ENCODE measurements around the gene UNG.
"Not testable (repeated sequence)": the region's sequence is repeated elsewhere in the genome, so short reads cannot be mapped to it uniquely, and the experiment has no call there.

UNG gene

DNA sequence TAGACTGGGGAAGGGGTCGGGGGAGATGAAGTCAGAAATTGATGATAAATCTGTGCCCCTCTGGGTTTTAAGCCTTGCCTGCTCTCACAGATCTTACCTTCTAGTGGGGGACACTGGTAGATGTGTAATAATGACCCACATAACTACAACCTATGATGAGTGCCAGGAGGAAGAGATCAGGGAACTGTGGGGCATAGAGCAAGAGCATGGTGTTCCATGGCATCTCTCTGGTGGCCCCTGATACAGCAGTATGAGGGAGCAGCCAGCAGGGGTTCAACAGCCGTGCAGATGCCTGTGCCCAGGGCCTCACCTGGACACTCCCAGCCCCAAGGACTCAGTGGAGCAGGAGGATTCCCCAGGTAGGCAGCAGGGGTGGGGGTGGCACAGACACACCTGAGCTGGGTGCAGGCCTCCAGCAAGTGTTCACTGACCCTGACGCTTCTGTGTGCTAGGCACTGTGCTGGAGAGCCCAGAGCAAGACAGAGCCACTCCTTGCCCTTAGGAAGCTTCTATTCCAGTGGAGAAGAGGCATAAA lies 24.0 kb downstream of the UNG start:
- no peak for DNase-seq (ENCODE audit: low read depth in 2 of 2)

GRCh38 chr12:109124878-109125648 lies 27.7 kb downstream of the UNG start:
- DNase-seq (ENCODE audit: low read depth in 2 of 2) = no peak

GRCh38 chr12:109125791-109126190 lies 28.4 kb downstream of the UNG start:
- DNase-seq (ENCODE audit: low read depth in 2 of 2) = no peak

DNA sequence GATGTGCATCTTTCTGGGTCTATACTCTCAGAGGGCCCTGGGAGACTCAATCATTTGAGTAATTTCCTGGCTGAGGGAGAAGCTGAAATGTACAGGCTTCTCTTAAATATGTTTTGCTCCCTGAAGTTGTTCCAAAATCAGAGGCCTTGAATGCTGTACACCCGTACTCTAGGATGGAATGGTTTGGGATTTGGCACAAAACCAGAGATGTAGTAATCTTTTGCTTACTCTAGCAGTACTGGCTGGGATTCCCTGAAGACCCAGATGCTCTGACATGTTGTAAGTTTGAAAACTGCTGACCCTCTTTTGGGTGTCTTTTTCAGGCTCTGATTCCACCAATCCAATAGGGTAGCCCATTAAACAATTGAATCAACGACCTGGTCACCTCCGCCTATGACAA lies 29.4 kb downstream of the UNG start:
- DNase-seq (ENCODE audit: low read depth in 2 of 2) = no peak

GRCh38 chr12:109127533-109128242 lies 30.3 kb downstream of the UNG start:
- no peak for DNase-seq (ENCODE audit: low read depth in 2 of 2)

DNA sequence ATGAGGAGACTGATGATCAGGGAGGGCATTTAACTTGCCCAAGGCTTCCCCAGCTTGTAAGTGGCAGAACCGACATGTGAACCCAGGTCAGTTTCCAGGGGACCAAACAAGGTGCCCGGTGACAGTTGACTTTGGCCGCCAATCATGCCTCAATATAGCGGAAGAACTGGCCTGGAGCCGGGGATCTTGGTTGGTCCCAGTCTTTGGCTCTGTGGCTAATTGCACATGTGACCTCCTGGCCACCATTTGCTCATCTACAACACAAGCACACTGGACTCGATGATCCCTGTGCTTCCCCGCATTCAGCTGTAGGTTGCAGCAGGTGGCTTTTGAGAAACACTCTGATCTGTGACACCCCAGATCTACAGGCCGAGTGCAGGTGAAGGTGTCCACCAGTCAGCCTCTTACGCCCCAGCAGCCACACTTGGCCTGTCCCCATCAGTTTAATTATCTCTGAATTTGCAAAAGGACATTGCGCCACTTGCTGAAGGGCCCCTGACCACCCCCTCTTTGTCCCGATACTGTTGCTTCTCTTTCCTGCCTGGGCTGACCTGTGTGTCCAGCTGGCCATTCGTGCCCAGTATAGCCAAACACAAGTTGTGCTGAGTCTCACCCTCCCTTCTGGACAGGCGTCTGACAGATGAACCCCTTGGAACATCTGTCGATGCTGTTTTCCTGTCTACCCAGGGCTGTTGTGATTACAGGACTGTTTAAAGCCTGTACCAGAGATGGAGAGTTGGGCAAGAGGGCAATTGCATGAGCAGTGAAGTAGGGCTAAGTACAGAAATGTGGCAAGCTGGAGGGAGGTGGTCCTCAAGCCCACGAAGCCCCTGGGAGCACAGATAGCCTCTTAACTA lies 33.1 kb downstream of the UNG start:
- DNase-seq (ENCODE audit: low read depth in 2 of 2) = no peak

DNA sequence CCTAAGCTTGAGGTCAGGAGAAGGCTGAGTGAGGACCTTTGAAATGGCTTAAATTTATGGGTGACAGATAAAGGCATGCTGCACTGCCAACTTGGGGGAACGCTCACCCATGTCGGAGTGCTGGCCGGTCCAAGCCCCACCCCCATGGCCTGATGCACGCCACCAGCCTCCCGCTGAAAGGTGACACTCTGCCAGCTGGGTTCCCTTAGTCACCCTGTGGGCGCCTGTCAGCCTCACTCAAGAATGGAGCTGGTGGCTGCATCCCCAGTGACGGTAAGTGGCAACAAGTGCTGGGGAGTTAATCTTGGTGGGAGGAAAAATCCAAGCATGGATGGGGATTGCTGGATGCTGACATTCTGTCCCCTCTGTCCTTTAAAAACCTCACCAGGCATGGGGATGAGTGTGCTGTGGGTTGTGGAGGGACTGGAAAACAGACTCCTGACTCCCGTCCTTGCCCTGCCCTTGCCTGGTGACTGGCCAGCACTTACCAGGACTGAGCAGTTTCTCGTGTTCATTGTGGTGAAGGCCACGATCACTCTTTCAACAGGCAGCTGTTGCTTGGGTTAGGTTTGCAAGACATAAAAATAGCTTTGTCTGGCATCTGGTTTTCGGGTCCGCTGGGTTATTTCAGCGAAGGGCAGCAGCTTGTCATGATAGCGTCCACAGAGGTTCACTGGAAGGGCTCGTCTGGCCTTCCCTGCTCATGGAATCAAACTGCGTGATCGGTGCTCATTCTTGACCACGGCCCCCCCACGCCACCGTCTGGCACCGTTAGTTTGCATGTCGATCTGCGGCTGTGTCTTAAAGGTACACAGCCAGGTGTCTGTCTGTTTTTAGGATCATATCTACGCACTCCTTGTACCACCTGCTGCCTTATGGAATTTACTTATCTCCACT lies 34.0 kb downstream of the UNG start:
- no peak for DNase-seq (ENCODE audit: low read depth in 2 of 2)

GRCh38 chr12:109134186-109134917 lies 37.0 kb downstream of the UNG start:
- DNase-seq (ENCODE audit: low read depth in 2 of 2) = no peak

GRCh38 chr12:109137055-109137454 lies 39.7 kb downstream of the UNG start:
- no peak for DNase-seq (ENCODE audit: low read depth in 2 of 2)

DNA sequence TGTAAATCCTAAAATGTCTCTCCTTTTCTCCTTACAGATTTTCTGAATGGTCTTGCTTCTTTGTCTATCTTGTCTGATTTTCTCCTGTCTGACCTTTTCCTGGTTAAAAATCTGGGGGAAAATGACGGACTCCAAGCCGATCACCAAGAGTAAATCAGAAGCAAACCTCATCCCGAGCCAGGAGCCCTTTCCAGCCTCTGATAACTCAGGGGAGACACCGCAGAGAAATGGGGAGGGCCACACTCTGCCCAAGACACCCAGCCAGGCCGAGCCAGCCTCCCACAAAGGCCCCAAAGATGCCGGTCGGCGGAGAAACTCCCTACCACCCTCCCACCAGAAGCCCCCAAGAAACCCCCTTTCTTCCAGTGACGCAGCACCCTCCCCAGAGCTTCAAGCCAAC lies 42.0 kb downstream of the UNG start:
- DNase-seq (ENCODE audit: low read depth in 2 of 2) = no peak

DNA sequence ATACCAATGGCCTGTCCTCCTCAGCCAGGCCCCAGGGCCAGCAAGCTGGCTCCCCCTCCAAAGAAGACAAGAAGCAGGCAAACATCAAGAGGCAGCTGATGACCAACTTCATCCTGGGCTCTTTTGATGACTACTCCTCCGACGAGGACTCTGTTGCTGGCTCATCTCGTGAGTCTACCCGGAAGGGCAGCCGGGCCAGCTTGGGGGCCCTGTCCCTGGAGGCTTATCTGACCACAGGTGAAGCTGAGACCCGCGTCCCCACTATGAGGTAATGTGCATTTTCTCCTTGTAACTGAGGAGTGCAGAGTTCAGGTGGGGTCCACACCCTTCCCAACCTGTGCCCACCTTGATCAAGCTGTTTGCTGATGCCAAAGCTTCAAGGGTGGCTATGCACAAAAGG lies 42.4 kb downstream of the UNG start:
- no peak for DNase-seq (ENCODE audit: low read depth in 2 of 2)

- no peak for DNase-seq (ENCODE audit: low read depth in 2 of 2)
These were observed 43.2 kb downstream of the UNG start for GRCh38 chr12:109140560-109140959.

DNA sequence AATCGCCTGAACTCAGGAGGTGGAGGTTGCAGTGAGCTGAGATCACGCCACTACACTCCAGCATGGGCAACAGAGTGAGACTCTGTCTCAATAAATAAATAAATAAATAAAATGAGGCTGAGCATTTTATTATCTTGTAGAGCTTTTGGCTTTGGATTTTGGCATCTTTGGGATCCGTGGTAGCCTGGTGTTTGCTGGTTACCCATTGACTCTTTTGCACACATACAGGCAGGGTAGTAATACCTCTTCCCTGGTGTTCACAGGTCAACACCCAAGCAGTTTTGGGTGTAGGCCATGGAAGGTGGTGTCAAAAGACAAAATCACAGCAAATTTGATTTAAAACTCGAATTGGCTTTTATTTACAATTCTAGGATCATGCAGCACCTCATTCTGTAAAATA lies 46.8 kb downstream of the UNG start:
- no peak for DNase-seq (ENCODE audit: low read depth in 2 of 2)

DNA sequence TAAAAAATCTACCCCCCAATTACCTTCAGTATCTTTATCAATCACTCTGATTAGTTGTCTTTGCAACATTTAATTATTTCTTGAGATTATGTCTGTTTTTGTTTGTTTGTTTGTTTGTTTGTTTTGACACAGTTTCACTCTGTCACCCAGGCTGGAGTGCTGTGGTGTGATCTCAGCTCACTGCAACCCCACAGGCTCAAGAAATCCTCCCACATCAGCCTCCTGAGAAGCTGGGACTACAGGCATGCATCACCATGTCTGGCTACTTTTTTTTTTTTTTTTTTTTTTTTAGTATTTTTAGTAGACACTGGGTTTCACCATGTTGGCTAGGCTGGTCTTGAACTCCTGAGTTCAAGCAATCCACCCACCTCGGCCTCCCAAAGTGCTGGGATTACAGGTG lies 49.7 kb downstream of the UNG start:
- DNase-seq (ENCODE audit: low read depth in 2 of 2) = not testable (repeated sequence)

DNA sequence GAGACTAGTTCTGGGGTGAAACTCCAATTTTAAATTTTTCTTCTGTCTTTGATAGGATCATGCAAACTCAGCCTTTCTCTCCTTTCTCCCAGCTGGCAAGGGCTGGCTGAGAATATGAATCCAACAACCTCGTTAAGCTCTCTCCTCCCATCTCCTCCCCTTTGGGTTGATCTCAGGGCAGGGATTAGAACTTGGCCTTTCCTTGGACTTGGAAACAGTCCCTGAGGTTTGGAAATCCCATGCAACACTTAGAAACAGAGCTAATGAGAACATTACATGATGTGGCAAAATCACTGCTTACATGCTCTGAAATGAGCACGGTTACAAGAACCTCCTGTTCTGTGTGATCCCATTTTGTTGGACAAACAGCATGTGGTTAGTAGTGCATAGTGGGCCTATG lies 50.6 kb downstream of the UNG start:
- DNase-seq (ENCODE audit: low read depth in 2 of 2) = no peak

- DNase-seq (ENCODE audit: low read depth in 2 of 2) = no peak
These were observed 52.8 kb downstream of the UNG start for GRCh38 chr12:109150124-109150640.

DNA sequence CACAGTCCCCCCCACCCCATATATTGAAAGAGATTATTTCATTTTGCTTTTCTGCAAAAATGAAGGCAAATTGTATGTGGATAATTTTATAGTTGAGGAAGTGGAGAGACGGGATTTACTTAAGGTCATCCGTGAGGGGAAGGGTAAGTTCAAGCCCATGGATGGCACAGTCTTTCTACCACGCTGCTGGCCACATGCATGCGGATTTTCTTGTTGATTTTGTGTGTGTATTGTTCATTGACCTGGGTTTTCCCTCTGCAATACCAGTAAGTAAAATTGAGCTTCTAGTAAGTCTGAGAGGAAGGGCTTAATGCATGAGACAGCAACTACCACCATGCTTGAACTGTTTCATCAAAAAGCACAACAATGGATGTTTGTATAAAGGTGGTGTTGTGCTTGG lies 54.1 kb downstream of the UNG start:
- no peak for DNase-seq (ENCODE audit: low read depth in 2 of 2)

- no peak for DNase-seq (ENCODE audit: low read depth in 2 of 2)
These were observed 56.5 kb downstream of the UNG start for GRCh38 chr12:109153821-109154441.
